ENCODE data around the gene CD300LF. TPM values are rescaled to one million over a fixed set of nuclear protein-coding genes. Genes with fewer than 3 reads are reported as not detected.

The CD300LF gene
- total RNA-seq, 2 donors from 2014 or later: 1.0 to 1.1 TPM

GRCh38 chr17:74746376-74746775 is 33.7 kb upstream of the CD300LF start:
- peaks cover 13% of the 10 kb centered on the region for H3K4me1 ChIP-seq
- no peaks in the 10 kb centered on the region for H3K36me3 ChIP-seq
- TF ChIP-seq CTCF (IDR thresholded peaks at IDR 0.05): no peak
- H3K9ac ChIP-seq (ENCODE audit: low read depth in 2 of 2, low read length in 2 of 2): no peak overlapping the region
- no peak for DNase-seq
- H3K9me3 ChIP-seq: no peaks in the 10 kb centered on the region
- intact Hi-C loops (cut with DNase I): no loop called here
- H3K27me3 ChIP-seq: no peaks in the 10 kb centered on the region
- H3K4me3 ChIP-seq: no peak overlapping the region
- no peak overlapping the region for H3K27ac ChIP-seq

- Histone ChIP-seq H3K27me3 (no peaks in the 10 kb centered on the region), H3K36me3 (no peaks in the 10 kb centered on the region), H3K4me3 (no peak overlapping the region), H3K27ac (no peak overlapping the region), H3K9ac (ENCODE audit: low read depth in 2 of 2, low read length in 2 of 2) (peak overlapping the region in 1 of 2 donors; percentile 70), H3K4me1 (peaks cover 9% of the 10 kb centered on the region), H3K9me3 (no peaks in the 10 kb centered on the region)
- intact Hi-C loops (cut with DNase I): loop anchor here (2.0 kb wide), 1 partner anchor 25 kb away; no protein-coding TSS in a partner anchor
- TF ChIP-seq CTCF (IDR thresholded peaks at IDR 0.05): no peak
- DNase-seq: no peak
These were observed 32.9 kb upstream of the CD300LF start for GRCh38 chr17:74745548-74746177.

- Histone ChIP-seq H3K27ac (peak overlapping the region; percentile 31), H3K27me3 (no peaks in the 10 kb centered on the region), H3K36me3 (no peaks in the 10 kb centered on the region), H3K9me3 (no peaks in the 10 kb centered on the region), H3K4me1 (peaks cover 9% of the 10 kb centered on the region), H3K4me3 (peak overlapping the region; percentile 19), H3K9ac (ENCODE audit: low read depth in 2 of 2, low read length in 2 of 2) (peak overlapping the region; percentile 38 to 70)
- peak; percentile 99 for TF ChIP-seq CTCF (IDR thresholded peaks at IDR 0.05)
- DNase-seq: peak; percentile 94
- intact Hi-C loops (cut with DNase I): loop anchor here (2.0 to 5.0 kb wide), 3 partner anchors 26 to 117 kb away; no protein-coding TSS in a partner anchor
These were observed 32.2 kb upstream of the CD300LF start for GRCh38 chr17:74744714-74745547.

DNA sequence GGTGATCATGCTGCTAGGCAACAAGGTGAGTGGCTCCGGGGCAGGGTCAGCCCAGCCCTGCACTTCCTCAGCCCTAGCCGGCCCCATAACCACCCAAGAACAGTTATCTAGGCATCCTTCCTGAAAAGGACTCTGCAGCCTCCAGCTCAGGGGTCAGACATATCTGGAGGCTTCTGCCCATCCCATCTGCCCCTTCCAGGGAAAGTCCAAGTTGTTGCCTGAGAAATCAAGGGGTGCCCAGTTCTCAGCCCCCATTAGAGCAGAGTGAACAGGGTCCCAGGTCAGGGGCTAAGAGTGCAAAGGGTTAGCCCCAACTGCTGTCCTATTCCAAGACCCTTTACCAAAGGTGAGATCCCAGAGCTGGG is 31.6 kb upstream of the CD300LF start:
- no peak overlapping the region for H3K27ac ChIP-seq
- H3K9ac ChIP-seq (ENCODE audit: low read depth in 2 of 2, low read length in 2 of 2): peak overlapping the region in 1 of 2 donors; percentile 70
- intact Hi-C loops (cut with DNase I): loop anchor here (2.0 to 5.0 kb wide), 3 partner anchors 26 to 118 kb away; no protein-coding TSS in a partner anchor
- TF ChIP-seq CTCF (IDR thresholded peaks at IDR 0.05): no peak
- no peak for DNase-seq
- no peaks in the 10 kb centered on the region for H3K36me3 ChIP-seq
- no peaks in the 10 kb centered on the region for H3K9me3 ChIP-seq
- no peaks in the 10 kb centered on the region for H3K27me3 ChIP-seq
- H3K4me3 ChIP-seq: no peak overlapping the region
- peaks cover 9% of the 10 kb centered on the region for H3K4me1 ChIP-seq

DNA sequence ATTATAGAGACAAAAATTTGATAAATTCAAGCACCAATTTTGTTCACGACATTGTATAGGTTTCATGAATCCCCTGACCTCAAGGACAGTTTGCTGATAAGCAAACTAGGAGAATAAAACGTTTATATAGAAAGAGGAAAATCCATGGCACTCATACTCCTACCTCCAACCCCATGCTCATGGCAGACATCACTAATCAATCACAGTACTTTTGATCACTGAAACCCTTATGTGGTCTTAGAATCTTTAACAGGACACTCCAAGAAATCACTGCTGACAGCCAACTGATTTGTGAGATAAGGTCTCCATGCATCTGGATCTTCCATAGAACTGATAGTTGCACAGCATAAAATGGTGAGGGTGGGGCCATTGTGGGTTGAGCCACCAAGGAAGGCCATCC is 31.0 kb upstream of the CD300LF start:
- Histone ChIP-seq H3K4me1 (peaks cover 9% of the 10 kb centered on the region), H3K27me3 (peaks cover 2% of the 10 kb centered on the region), H3K36me3 (no peaks in the 10 kb centered on the region), H3K4me3 (no peak overlapping the region), H3K27ac (no peak overlapping the region), H3K9ac (ENCODE audit: low read depth in 2 of 2, low read length in 2 of 2) (no peak overlapping the region), H3K9me3 (no peaks in the 10 kb centered on the region)
- TF ChIP-seq CTCF (IDR thresholded peaks at IDR 0.05): no peak
- DNase-seq: no peak
- intact Hi-C loops (cut with DNase I): loop anchor here (2.0 to 5.0 kb wide), 3 partner anchors 27 to 119 kb away; no protein-coding TSS in a partner anchor
